HepG2 (cell line): Measurements from ENCODE around the gene DYNC2H1. TPM values are rescaled to one million over a fixed set of nuclear protein-coding genes. Genes with fewer than 3 reads are reported as not detected.

Source experiments
- ATF2 ChIP-seq: sonication (generic); formaldehyde crosslinking; IDR thresholded peaks from 2 replicates; pipeline ENCODE4 v1.4.0; 2020; ENCODE audit warnings: missing genetic modification reagents
- DNMT1 ChIP-seq: sonication (generic); formaldehyde crosslinking; IDR thresholded peaks from 2 replicates; pipeline ENCODE4 v1.5.1; 2020; ENCODE audit warnings: mild to moderate bottlenecking, missing genetic modification reagents
- GLMP ChIP-seq: sonication (generic); formaldehyde crosslinking; IDR thresholded peaks from 2 replicates; pipeline ENCODE4 v1.9.0; 2021; ENCODE audit warnings: missing genetic modification reagents, mild to moderate bottlenecking, borderline replicate concordance
- HNF4A ChIP-seq: sonication (generic); formaldehyde crosslinking; IDR thresholded peaks from 2 replicates; pipeline ENCODE4 v1.4.0; 2020; ENCODE audit warnings: missing genetic modification reagents
- SIX1 ChIP-seq: sonication (generic); formaldehyde crosslinking; IDR thresholded peaks from 2 replicates; pipeline ENCODE4 v1.4.0; 2020; ENCODE audit warnings: missing genetic modification reagents, borderline replicate concordance
- TBX2 ChIP-seq: sonication (generic); formaldehyde crosslinking; IDR thresholded peaks from 2 replicates; pipeline ENCODE4 v1.5.0; 2020; ENCODE audit warnings: missing genetic modification reagents, mild to moderate bottlenecking, borderline replicate concordance
- YEATS4 ChIP-seq: sonication (generic); formaldehyde crosslinking; IDR thresholded peaks from 2 replicates; pipeline ENCODE4 v1.4.0; 2020; ENCODE audit warnings: missing genetic modification reagents, borderline replicate concordance
- ZNF562 ChIP-seq: sonication (generic); formaldehyde crosslinking; IDR thresholded peaks from 2 replicates; pipeline ENCODE4 v1.8.0; 2022; ENCODE audit warnings: missing genetic modification reagents, borderline replicate concordance
- ZNF567 ChIP-seq: sonication (generic); formaldehyde crosslinking; IDR thresholded peaks from 2 replicates; pipeline ENCODE4 v1.8.1; 2023; ENCODE audit warnings: mild to moderate bottlenecking, missing genetic modification reagents, borderline replicate concordance
- ZNF713 ChIP-seq: sonication (generic); formaldehyde crosslinking; IDR thresholded peaks from 2 replicates; pipeline ENCODE4 v1.4.0; 2020; ENCODE audit warnings: mild to moderate bottlenecking, missing genetic modification reagents
- ZNF766 ChIP-seq: sonication (generic); formaldehyde crosslinking; IDR thresholded peaks from 2 replicates; pipeline ENCODE4 v1.5.0; 2020; ENCODE audit warnings: missing genetic modification reagents, borderline replicate concordance
- ZNF773 ChIP-seq: sonication (generic); formaldehyde crosslinking; IDR thresholded peaks from 2 replicates; pipeline ENCODE4 v1.4.0; 2020; ENCODE audit warnings: missing genetic modification reagents, borderline replicate concordance
- ZNF777 ChIP-seq: sonication (generic); formaldehyde crosslinking; IDR thresholded peaks from 2 replicates; pipeline ENCODE4 v1.4.0; 2020; ENCODE audit warnings: missing genetic modification reagents
- ZNF891 ChIP-seq: sonication (generic); formaldehyde crosslinking; IDR thresholded peaks from 2 replicates; pipeline ENCODE4 v1.5.0; 2020; ENCODE audit warnings: mild to moderate bottlenecking, missing genetic modification reagents
- polyA plus RNA-seq, 8 experiments: library from polyadenylated mRNA; depleted of rRNA in 3 of 8; stranded (reverse) in 7 of 8; unstranded in 1 of 8; fragments of >200 nt; fragmentation: Illumina TruSeq in 4 of 8; extraction: Trizol in 4 of 8; gene quantifications; 2 replicates each; pipeline versions ENCODE4 v1.2.1 to v1.2.3, GENCODE V29; 2011 to 2016; ENCODE audit warnings: low read depth in 4 of 8, missing spikeins in 1 of 8, mixed read lengths in 1 of 8; ENCODE audit not compliant: insufficient read depth in 1 of 8
- total RNA-seq, 5 experiments: library from RNA; depleted of rRNA; stranded (reverse); fragments of >200 nt; fragmentation: Illumina TruSeq; extraction: Trizol; gene quantifications; 2 replicates each; pipeline ENCODE4 v1.2.3, GENCODE V29; 2016; ENCODE audit warnings: low read depth in 1 of 5
- TF ChIP-seq, protein P1 (sequence below): sonication (generic); formaldehyde crosslinking; IDR thresholded peaks from 2 replicates; pipeline ENCODE4 v1.4.0; 2020; ENCODE audit warnings: missing genetic modification reagents
- TF ChIP-seq, protein P2 (sequence below): sonication (generic); formaldehyde crosslinking; IDR thresholded peaks from 2 replicates; pipeline ENCODE4 v1.8.1; 2022; ENCODE audit warnings: low read depth, mild to moderate bottlenecking, missing genetic modification reagents
- TF ChIP-seq, protein P3 (sequence below): fragments of 450-650 bp; IDR thresholded peaks from 2 replicates; pipeline ENCODE4 v1.6.1; 2017

Gene DYNC2H1
- total and polyA plus RNA-seq, 2 of the 13 experiments (the other 11 are each of a cell fraction or from before 2014, with no cell fraction given) = 0.49 to 0.66 TPM

GRCh38 chr11:103091801-103092524 is 17.3 kb upstream of the DYNC2H1 start, which contains the start of gene DCUN1D5 (continued):
- TF ChIP-seq, protein P1, sequence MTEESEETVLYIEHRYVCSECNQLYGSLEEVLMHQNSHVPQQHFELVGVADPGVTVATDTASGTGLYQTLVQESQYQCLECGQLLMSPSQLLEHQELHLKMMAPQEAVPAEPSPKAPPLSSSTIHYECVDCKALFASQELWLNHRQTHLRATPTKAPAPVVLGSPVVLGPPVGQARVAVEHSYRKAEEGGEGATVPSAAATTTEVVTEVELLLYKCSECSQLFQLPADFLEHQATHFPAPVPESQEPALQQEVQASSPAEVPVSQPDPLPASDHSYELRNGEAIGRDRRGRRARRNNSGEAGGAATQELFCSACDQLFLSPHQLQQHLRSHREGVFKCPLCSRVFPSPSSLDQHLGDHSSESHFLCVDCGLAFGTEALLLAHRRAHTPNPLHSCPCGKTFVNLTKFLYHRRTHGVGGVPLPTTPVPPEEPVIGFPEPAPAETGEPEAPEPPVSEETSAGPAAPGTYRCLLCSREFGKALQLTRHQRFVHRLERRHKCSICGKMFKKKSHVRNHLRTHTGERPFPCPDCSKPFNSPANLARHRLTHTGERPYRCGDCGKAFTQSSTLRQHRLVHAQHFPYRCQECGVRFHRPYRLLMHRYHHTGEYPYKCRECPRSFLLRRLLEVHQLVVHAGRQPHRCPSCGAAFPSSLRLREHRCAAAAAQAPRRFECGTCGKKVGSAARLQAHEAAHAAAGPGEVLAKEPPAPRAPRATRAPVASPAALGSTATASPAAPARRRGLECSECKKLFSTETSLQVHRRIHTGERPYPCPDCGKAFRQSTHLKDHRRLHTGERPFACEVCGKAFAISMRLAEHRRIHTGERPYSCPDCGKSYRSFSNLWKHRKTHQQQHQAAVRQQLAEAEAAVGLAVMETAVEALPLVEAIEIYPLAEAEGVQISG (CRISPR knock-in tag) = peak; percentile 93
- TF ChIP-seq ZNF891 (CRISPR knock-in tag) = no peak
- no peak for TF ChIP-seq SIX1 (CRISPR knock-in tag)
- peak; percentile 40; the same call in 1 of the 2 replicates for TF ChIP-seq YEATS4
- TF ChIP-seq GLMP (CRISPR knock-in tag) = no peak
- TF ChIP-seq ZNF562 (CRISPR knock-in tag) = no peak
- TF ChIP-seq, protein P2, sequence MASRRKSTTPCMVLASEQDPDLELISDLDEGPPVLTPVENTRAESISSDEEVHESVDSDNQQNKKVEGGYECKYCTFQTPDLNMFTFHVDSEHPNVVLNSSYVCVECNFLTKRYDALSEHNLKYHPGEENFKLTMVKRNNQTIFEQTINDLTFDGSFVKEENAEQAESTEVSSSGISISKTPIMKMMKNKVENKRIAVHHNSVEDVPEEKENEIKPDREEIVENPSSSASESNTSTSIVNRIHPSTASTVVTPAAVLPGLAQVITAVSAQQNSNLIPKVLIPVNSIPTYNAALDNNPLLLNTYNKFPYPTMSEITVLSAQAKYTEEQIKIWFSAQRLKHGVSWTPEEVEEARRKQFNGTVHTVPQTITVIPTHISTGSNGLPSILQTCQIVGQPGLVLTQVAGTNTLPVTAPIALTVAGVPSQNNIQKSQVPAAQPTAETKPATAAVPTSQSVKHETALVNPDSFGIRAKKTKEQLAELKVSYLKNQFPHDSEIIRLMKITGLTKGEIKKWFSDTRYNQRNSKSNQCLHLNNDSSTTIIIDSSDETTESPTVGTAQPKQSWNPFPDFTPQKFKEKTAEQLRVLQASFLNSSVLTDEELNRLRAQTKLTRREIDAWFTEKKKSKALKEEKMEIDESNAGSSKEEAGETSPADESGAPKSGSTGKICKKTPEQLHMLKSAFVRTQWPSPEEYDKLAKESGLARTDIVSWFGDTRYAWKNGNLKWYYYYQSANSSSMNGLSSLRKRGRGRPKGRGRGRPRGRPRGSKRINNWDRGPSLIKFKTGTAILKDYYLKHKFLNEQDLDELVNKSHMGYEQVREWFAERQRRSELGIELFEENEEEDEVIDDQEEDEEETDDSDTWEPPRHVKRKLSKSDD (CRISPR knock-in tag) = no peak
- no peak for TF ChIP-seq ZNF766
- TF ChIP-seq ZNF567 (CRISPR knock-in tag) = peak; percentile 27; the same call in 1 of the 2 replicates
- peak; percentile 46; the same call in 1 of the 2 replicates for TF ChIP-seq ZNF773 (CRISPR knock-in tag)
- peak; percentile 61; the same call in 1 of the 2 replicates for TF ChIP-seq ZNF777 (CRISPR knock-in tag)
- TF ChIP-seq, protein P3, sequence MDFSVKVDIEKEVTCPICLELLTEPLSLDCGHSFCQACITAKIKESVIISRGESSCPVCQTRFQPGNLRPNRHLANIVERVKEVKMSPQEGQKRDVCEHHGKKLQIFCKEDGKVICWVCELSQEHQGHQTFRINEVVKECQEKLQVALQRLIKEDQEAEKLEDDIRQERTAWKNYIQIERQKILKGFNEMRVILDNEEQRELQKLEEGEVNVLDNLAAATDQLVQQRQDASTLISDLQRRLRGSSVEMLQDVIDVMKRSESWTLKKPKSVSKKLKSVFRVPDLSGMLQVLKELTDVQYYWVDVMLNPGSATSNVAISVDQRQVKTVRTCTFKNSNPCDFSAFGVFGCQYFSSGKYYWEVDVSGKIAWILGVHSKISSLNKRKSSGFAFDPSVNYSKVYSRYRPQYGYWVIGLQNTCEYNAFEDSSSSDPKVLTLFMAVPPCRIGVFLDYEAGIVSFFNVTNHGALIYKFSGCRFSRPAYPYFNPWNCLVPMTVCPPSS = no peak
- peak; percentile 94 for TF ChIP-seq ATF2 (CRISPR knock-in tag)
- no peak; the same call in 1 of the 2 replicates for TF ChIP-seq HNF4A
- peak; percentile 88 for TF ChIP-seq TBX2 (CRISPR knock-in tag)
- TF ChIP-seq DNMT1 (CRISPR knock-in tag) = no peak
- peak; percentile 59; the same call in 1 of the 2 replicates for TF ChIP-seq ZNF713
